Mesothelial cell of epicardium (in vitro differentiated cells): ENCODE measurements around the gene CBLC. TPM values are rescaled to one million over a fixed set of nuclear protein-coding genes. Genes with fewer than 3 reads are reported as not detected.

Source experiments
- DNase-seq, 2 experiments: peaks; one replicate each; pipeline ENCODE4 v3.0.0; 2021; ENCODE audit warnings: low spot score in 2 of 2; ENCODE audit not compliant: unreplicated experiment in 2 of 2
- H3K27ac Mint-ChIP-seq: 2 replicates; pipeline ENCODE4 v1.8.0; 2021; ENCODE audit warnings: mixed read lengths
- H3K27me3 Mint-ChIP-seq: 2 replicates; pipeline ENCODE4 v1.8.0; 2021; ENCODE audit warnings: low read depth, mixed read lengths
- H3K36me3 Mint-ChIP-seq: 2 replicates; pipeline ENCODE4 v1.8.0; 2021; ENCODE audit warnings: mixed read lengths
- H3K4me1 Mint-ChIP-seq: 2 replicates; pipeline ENCODE4 v1.8.0; 2021; ENCODE audit warnings: mixed read lengths
- H3K4me3 Mint-ChIP-seq: 2 replicates; pipeline ENCODE4 v1.8.0; 2021; ENCODE audit warnings: mild to moderate bottlenecking, moderate library complexity, mixed read lengths
- H3K9me3 Mint-ChIP-seq: 2 replicates; pipeline ENCODE4 v1.8.0; 2021; ENCODE audit warnings: mixed read lengths
- total RNA-seq: library from RNA; stranded (reverse); gene quantifications from 3 replicates; pipeline ENCODE4 v1.2.1, GENCODE V29; 2021
- TF ChIP-seq, protein P1 (sequence below): fragments of 200-600 bp; sonication (generic); IDR thresholded peaks from one replicate; pipeline ENCODE4 v1.5.0; 2021; ENCODE audit warnings: antibody characterized with exemption; ENCODE audit not compliant: unreplicated experiment

Gene CBLC
- total RNA-seq, 1 donor from 2014 or later = 8.8 TPM

DNA sequence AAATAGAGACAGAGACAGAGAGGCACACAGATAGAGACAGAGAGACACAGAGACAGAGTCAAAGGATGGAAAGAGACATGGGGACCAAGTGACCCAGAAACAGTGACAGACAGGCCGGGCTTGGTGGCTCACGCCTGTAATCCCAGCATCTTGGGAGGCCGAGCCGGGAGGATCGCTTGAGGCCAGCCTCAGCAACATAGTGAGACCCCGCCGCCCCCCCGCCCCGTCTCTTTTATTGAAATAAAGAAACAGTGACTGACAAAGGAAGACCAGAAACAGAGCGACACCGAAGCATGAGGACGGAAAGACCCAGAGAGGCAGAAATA lies 67.6 kb downstream of the CBLC start:
- TF ChIP-seq, protein P1, sequence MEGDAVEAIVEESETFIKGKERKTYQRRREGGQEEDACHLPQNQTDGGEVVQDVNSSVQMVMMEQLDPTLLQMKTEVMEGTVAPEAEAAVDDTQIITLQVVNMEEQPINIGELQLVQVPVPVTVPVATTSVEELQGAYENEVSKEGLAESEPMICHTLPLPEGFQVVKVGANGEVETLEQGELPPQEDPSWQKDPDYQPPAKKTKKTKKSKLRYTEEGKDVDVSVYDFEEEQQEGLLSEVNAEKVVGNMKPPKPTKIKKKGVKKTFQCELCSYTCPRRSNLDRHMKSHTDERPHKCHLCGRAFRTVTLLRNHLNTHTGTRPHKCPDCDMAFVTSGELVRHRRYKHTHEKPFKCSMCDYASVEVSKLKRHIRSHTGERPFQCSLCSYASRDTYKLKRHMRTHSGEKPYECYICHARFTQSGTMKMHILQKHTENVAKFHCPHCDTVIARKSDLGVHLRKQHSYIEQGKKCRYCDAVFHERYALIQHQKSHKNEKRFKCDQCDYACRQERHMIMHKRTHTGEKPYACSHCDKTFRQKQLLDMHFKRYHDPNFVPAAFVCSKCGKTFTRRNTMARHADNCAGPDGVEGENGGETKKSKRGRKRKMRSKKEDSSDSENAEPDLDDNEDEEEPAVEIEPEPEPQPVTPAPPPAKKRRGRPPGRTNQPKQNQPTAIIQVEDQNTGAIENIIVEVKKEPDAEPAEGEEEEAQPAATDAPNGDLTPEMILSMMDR = no peak
- Mint-ChIP-seq H3K36me3 (no peaks in the 10 kb centered on the region), H3K27ac (peak overlapping the region; percentile 96), H3K4me1 (peaks cover 22% of the 10 kb centered on the region), H3K9me3 (no peaks in the 10 kb centered on the region), H3K27me3 (no peaks in the 10 kb centered on the region), H3K4me3 (peak overlapping the region; percentile 99)
- DNase-seq = no peak

GRCh38 chr19:44845612-44846454 lies 68.1 kb downstream of the CBLC start, which contains the start of gene NECTIN2:
TSS of gene NECTIN2 (plus strand) at chr19:44846297. CDS start at chr19:44846526, 229 bp downstream.
- peak within 1 kb of the TSS; percentile 99 for H3K4me3 Mint-ChIP-seq
- peak; percentile 100 for DNase-seq
- no peaks in the 10 kb centered on the region for H3K9me3 Mint-ChIP-seq
- no peaks in the 10 kb centered on the region for H3K27me3 Mint-ChIP-seq
- H3K27ac Mint-ChIP-seq = peak within 1 kb of the TSS; percentile 100
- TF ChIP-seq, protein P1 = peak; percentile 40
- no peaks in the 10 kb centered on the region for H3K36me3 Mint-ChIP-seq
- peaks cover 28% of the 10 kb centered on the region for H3K4me1 Mint-ChIP-seq

DNA sequence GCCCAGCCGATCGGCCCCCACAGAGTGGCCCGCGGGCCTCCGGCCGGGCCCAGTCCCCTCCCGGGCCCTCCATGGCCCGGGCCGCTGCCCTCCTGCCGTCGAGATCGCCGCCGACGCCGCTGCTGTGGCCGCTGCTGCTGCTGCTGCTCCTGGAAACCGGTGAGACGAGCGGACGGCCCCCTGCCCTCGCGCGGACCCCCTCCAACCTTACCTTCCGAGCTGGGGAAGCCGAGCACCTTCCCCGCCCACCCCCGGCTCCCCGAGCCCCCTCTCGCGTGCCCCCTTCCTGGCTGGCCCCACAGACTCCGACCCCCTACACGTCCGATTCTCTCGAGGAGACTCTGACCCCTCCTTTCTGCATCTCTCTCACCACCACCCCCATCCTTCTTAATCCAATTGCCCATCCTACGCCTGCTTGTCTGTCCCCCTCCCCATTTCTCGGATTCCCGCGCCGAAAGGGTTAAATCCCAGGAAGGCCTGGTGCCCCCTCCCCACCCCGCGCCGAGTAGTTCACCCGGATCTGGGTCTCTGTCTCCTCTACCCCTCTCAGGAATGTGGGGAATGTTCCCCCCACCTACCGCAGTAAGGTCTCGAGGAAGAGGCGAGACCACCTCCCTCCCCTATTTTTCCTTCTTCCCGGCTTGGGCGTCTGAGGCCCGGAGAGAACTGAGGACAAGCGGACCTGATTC lies 68.9 kb downstream of the CBLC start:
- no peaks in the 10 kb centered on the region for H3K27me3 Mint-ChIP-seq
- DNase-seq = peak; percentile 74 to 78
- H3K27ac Mint-ChIP-seq = peak overlapping the region; percentile 100
- no peaks in the 10 kb centered on the region for H3K9me3 Mint-ChIP-seq
- TF ChIP-seq, protein P1 = no peak
- H3K4me1 Mint-ChIP-seq = peaks cover 34% of the 10 kb centered on the region
- no peaks in the 10 kb centered on the region for H3K36me3 Mint-ChIP-seq
- peak overlapping the region; percentile 99 for H3K4me3 Mint-ChIP-seq

- peak; percentile 52 to 76 for DNase-seq
These were observed 69.7 kb downstream of the CBLC start for GRCh38 chr19:44847144-44848035.

More at GRCh38 chr19:44847144-44848035, 69.7 kb downstream of the CBLC start:
- TF ChIP-seq, protein P1 = no peak
- H3K9me3 Mint-ChIP-seq = no peaks in the 10 kb centered on the region
- H3K36me3 Mint-ChIP-seq = peaks cover under 1% of the 10 kb centered on the region
- peak overlapping the region; percentile 99 for H3K4me3 Mint-ChIP-seq
- peak overlapping the region; percentile 100 for H3K27ac Mint-ChIP-seq
- H3K27me3 Mint-ChIP-seq = no peaks in the 10 kb centered on the region
- H3K4me1 Mint-ChIP-seq = peaks cover 39% of the 10 kb centered on the region
